H9 (cell line): ENCODE measurements around the gene VGF. TPM values are rescaled to one million over a fixed set of nuclear protein-coding genes. Genes with fewer than 3 reads are reported as not detected.

Experiments
- DNase-seq: peaks from one replicate; pipeline ENCODE4 v3.0.0-alpha.2; 2017
- H2AFZ ChIP-seq: one replicate; pipeline ENCODE4 v1.6.1; 2013; ENCODE audit warnings: mild to moderate bottlenecking, low read length, control low read depth, moderate library complexity
- H2AK5ac ChIP-seq: 2 replicates; pipeline ENCODE4 v1.6.1; 2013; ENCODE audit warnings: low read length, control low read depth, mixed read lengths; ENCODE audit not compliant: insufficient read length
- H2BK120ac ChIP-seq: one replicate; pipeline ENCODE4 v1.6.1; 2013; ENCODE audit warnings: low read depth, mild to moderate bottlenecking, low read length, control low read depth, inconsistent platforms; ENCODE audit not compliant: poor library complexity, severe bottlenecking
- H2BK12ac ChIP-seq: 2 replicates; pipeline ENCODE4 v1.6.1; 2013; ENCODE audit warnings: low read length, control low read depth, mixed read lengths, low read depth; ENCODE audit not compliant: insufficient read length
- H2BK15ac ChIP-seq: 2 replicates; pipeline ENCODE4 v1.6.1; 2013; ENCODE audit warnings: low read depth, low read length, control low read depth
- H2BK20ac ChIP-seq: one replicate; pipeline ENCODE4 v1.6.1; 2013; ENCODE audit warnings: low read depth, mild to moderate bottlenecking, low read length, control low read depth, inconsistent platforms; ENCODE audit not compliant: poor library complexity, severe bottlenecking
- H2BK5ac ChIP-seq: 2 replicates; pipeline ENCODE4 v1.6.1; 2013; ENCODE audit warnings: low read length, control low read depth, mixed read lengths; ENCODE audit not compliant: insufficient read length
- H3K14ac ChIP-seq: 2 replicates; pipeline ENCODE4 v1.6.1; 2013; ENCODE audit warnings: low read length, control low read depth; ENCODE audit not compliant: insufficient read depth
- H3K18ac ChIP-seq: 2 replicates; pipeline ENCODE4 v1.6.1; 2013; ENCODE audit warnings: low read depth, mild to moderate bottlenecking, mixed read lengths, low read length, control low read depth; ENCODE audit not compliant: insufficient read length
- H3K23ac ChIP-seq: 2 replicates; pipeline ENCODE4 v1.6.1; 2013; ENCODE audit warnings: low read length, control low read depth, mixed read lengths, low read depth; ENCODE audit not compliant: insufficient read length
- H3K23me2 ChIP-seq: 2 replicates; pipeline ENCODE4 v1.6.1; 2013; ENCODE audit warnings: low read depth, mild to moderate bottlenecking, mixed read lengths, low read length, control low read depth; ENCODE audit not compliant: insufficient read length, poor library complexity, severe bottlenecking
- H3K27ac ChIP-seq: 2 replicates; pipeline ENCODE4 v1.5.1; 2013; ENCODE audit warnings: low read length, control low read depth, mixed read lengths, low read depth; ENCODE audit not compliant: insufficient read length
- H3K27me3 ChIP-seq: 2 replicates; pipeline ENCODE4 v1.6.1; 2013; ENCODE audit warnings: low read length, control low read depth, inconsistent platforms; ENCODE audit not compliant: insufficient read depth
- H3K4ac ChIP-seq: 2 replicates; pipeline ENCODE4 v1.6.1; 2013; ENCODE audit warnings: low read depth, mild to moderate bottlenecking, control low read depth, inconsistent platforms, low read length, moderate library complexity
- H3K4me1 ChIP-seq: 2 replicates; pipeline ENCODE4 v1.6.1; 2013; ENCODE audit warnings: low read length, control low read depth, inconsistent platforms; ENCODE audit not compliant: insufficient read depth
- H3K4me2 ChIP-seq: 2 replicates; pipeline ENCODE4 v1.6.1; 2013; ENCODE audit warnings: low read length, control low read depth, mixed read lengths; ENCODE audit not compliant: insufficient read length, insufficient read depth
- H3K56ac ChIP-seq: 2 replicates; pipeline ENCODE4 v1.6.1; 2013; ENCODE audit warnings: low read depth, mild to moderate bottlenecking, mixed read lengths, low read length, control low read depth; ENCODE audit not compliant: insufficient read length
- H3K79me1 ChIP-seq: 2 replicates; pipeline ENCODE4 v1.6.1; 2013; ENCODE audit warnings: low read depth, mild to moderate bottlenecking, moderate library complexity, low read length, control low read depth, inconsistent platforms; ENCODE audit not compliant: insufficient read depth, poor library complexity, severe bottlenecking
- H3K79me2 ChIP-seq: 2 replicates; pipeline ENCODE4 v1.6.1; 2013; ENCODE audit warnings: low read length, control low read depth, inconsistent platforms; ENCODE audit not compliant: insufficient read depth
- H3K9ac ChIP-seq: 2 replicates; pipeline ENCODE4 v1.6.1; 2013; ENCODE audit warnings: low read length, control low read depth, mixed read lengths; ENCODE audit not compliant: insufficient read length; ENCODE audit errors: extremely low read depth
- H3K9me3 ChIP-seq: one replicate; pipeline ENCODE4 v1.6.1; 2013; ENCODE audit warnings: low read depth, low read length, inconsistent platforms; ENCODE audit not compliant: control insufficient read depth
- H3T11ph ChIP-seq: one replicate; pipeline ENCODE4 v1.6.1; 2013; ENCODE audit warnings: mild to moderate bottlenecking, low read length, control low read depth, inconsistent platforms
- H4K20me1 ChIP-seq: one replicate; pipeline ENCODE4 v1.6.1; 2013; ENCODE audit not compliant: control insufficient read depth, insufficient read length, insufficient read depth
- H4K5ac ChIP-seq: 2 replicates; pipeline ENCODE4 v1.6.1; 2013; ENCODE audit warnings: low read depth, mild to moderate bottlenecking, mixed read lengths, low read length, control low read depth; ENCODE audit not compliant: insufficient read length
- H4K8ac ChIP-seq: replicated peaks from 2 replicates; pipeline ENCODE4 v1.6.1; 2013; ENCODE audit warnings: low read length, control low read depth, mixed read lengths, low read depth; ENCODE audit not compliant: insufficient read length
- H4K91ac ChIP-seq: 2 replicates; pipeline ENCODE4 v1.6.1; 2013; ENCODE audit warnings: low read depth, mild to moderate bottlenecking, moderate library complexity, mixed read lengths, low read length, control low read depth; ENCODE audit not compliant: insufficient read length
- H3K27ac Mint-ChIP-seq, 3 experiments: 2 replicates in 2 of 3; 3 replicates in 1 of 3; pipeline ENCODE4 v1.8.0; 2020 to 2021; ENCODE audit warnings: mixed read lengths in 3 of 3, mild to moderate bottlenecking in 1 of 3, moderate library complexity in 1 of 3
- H3K27me3 Mint-ChIP-seq: 2 replicates; pipeline ENCODE4 v1.8.0; 2021; ENCODE audit warnings: low read depth, mild to moderate bottlenecking, moderate library complexity, mixed read lengths
- H3K36me3 Mint-ChIP-seq, 3 experiments: 2 replicates in 2 of 3; 3 replicates in 1 of 3; pipeline ENCODE4 v1.8.0; 2020 to 2021; ENCODE audit warnings: low read depth in 3 of 3, mixed read lengths in 3 of 3; ENCODE audit not compliant: insufficient read depth in 1 of 3
- H3K4me1 Mint-ChIP-seq, 2 experiments: 2 replicates each; pipeline ENCODE4 v1.8.0; 2020; ENCODE audit warnings: mixed read lengths in 2 of 2
- H3K4me3 Mint-ChIP-seq, 2 experiments: 2 replicates in 1 of 2; 3 replicates in 1 of 2; pipeline ENCODE4 v1.8.0; 2020 to 2021; ENCODE audit warnings: mild to moderate bottlenecking in 2 of 2, mixed read lengths in 2 of 2, moderate library complexity in 1 of 2
- H3K9me3 Mint-ChIP-seq, 2 experiments: 2 replicates in 1 of 2; 3 replicates in 1 of 2; pipeline ENCODE4 v1.8.0; 2020; ENCODE audit warnings: mild to moderate bottlenecking in 2 of 2, mixed read lengths in 2 of 2, moderate library complexity in 1 of 2
- WGBS: extraction: QIAGEN DNeasy Blood & Tissue Kit; methylation state at CpG from one replicate; pipeline ENCODE4 v1.1.7; 2013; ENCODE audit warnings: missing lambda C conversion rate, low lambda C conversion rate, mixed read lengths; ENCODE audit not compliant: insufficient read length; ENCODE audit errors: extremely low coverage; 5-methylcytosine and 5-hydroxymethylcytosine counted together
- total RNA-seq: library from RNA; stranded (reverse); gene quantifications from 2 replicates; pipeline ENCODE4 v1.2.1, GENCODE V29; 2021
- TF ChIP-seq, protein P1 (sequence below): fragments of 200-600 bp; sonication (generic); conservative IDR thresholded peaks from 3 replicates; pipeline ENCODE4 v1.8.0; 2021; ENCODE audit warnings: antibody characterized with exemption, mild to moderate bottlenecking

The VGF gene
- total RNA-seq, 1 experiment from 2014 or later = 37.1 TPM

- H3K4me1 Mint-ChIP-seq = peaks cover 18 to 20% of the 10 kb centered on the region in 2 experiments
- H2BK120ac ChIP-seq = no peak within 1 kb of the TSS
- peaks cover 27% of the 10 kb centered on the region; the same call in 1 of the 2 replicates for H3K27me3 ChIP-seq
- peaks cover 71% of the 10 kb centered on the region for H3K27me3 Mint-ChIP-seq
- no peak within 1 kb of the TSS for H3T11ph ChIP-seq
- H2BK5ac ChIP-seq = no peak within 1 kb of the TSS
- no peak for DNase-seq
- H3K9me3 ChIP-seq = no peaks in the 10 kb centered on the region
- H2AK5ac ChIP-seq = no peak within 1 kb of the TSS
- H3K56ac ChIP-seq = no peak within 1 kb of the TSS
- no peak within 1 kb of the TSS for H3K18ac ChIP-seq
- no peaks in the 10 kb centered on the region for H3K79me2 ChIP-seq
- TF ChIP-seq, protein P1, sequence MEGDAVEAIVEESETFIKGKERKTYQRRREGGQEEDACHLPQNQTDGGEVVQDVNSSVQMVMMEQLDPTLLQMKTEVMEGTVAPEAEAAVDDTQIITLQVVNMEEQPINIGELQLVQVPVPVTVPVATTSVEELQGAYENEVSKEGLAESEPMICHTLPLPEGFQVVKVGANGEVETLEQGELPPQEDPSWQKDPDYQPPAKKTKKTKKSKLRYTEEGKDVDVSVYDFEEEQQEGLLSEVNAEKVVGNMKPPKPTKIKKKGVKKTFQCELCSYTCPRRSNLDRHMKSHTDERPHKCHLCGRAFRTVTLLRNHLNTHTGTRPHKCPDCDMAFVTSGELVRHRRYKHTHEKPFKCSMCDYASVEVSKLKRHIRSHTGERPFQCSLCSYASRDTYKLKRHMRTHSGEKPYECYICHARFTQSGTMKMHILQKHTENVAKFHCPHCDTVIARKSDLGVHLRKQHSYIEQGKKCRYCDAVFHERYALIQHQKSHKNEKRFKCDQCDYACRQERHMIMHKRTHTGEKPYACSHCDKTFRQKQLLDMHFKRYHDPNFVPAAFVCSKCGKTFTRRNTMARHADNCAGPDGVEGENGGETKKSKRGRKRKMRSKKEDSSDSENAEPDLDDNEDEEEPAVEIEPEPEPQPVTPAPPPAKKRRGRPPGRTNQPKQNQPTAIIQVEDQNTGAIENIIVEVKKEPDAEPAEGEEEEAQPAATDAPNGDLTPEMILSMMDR = no peak
- H2BK15ac ChIP-seq = no peak within 1 kb of the TSS
- H3K9me3 Mint-ChIP-seq = peaks cover 0 to under 1% of the 10 kb centered on the region in 2 experiments; a peak in 2 of 5 replicates
- H3K27ac ChIP-seq = no peak within 1 kb of the TSS
- no peaks in the 10 kb centered on the region for H4K20me1 ChIP-seq
- H3K23ac ChIP-seq = no peak within 1 kb of the TSS
- peak within 1 kb of the TSS in 1 of 3 experiments; percentile 9; a peak in 1 of 7 replicates for H3K27ac Mint-ChIP-seq
- no CpG with 5 or more reads among the region's 56 CpGs for whole genome bisulfite sequencing
- peak within 1 kb of the TSS; percentile 91 for H3K4me2 ChIP-seq
- no peak within 1 kb of the TSS for H3K9ac ChIP-seq
- H2BK20ac ChIP-seq = no peak within 1 kb of the TSS
- H3K14ac ChIP-seq = no peak within 1 kb of the TSS
- no peak within 1 kb of the TSS for H4K5ac ChIP-seq
- H3K23me2 ChIP-seq = peaks cover 16% of the 10 kb centered on the region
- no peaks in the 10 kb centered on the region for H3K79me1 ChIP-seq
- no peak within 1 kb of the TSS for H2AFZ ChIP-seq
- H4K91ac ChIP-seq = no peak within 1 kb of the TSS
- no peaks in the 10 kb centered on the region; the same call in 1 of the 2 replicates for H3K4me1 ChIP-seq
- no peak within 1 kb of the TSS for H4K8ac ChIP-seq
- no peak within 1 kb of the TSS for H2BK12ac ChIP-seq
- H3K4ac ChIP-seq = no peak within 1 kb of the TSS
- H3K36me3 Mint-ChIP-seq = no peaks in the 10 kb centered on the region
- H3K4me3 Mint-ChIP-seq = peak within 1 kb of the TSS; percentile 61 to 90
Observed at GRCh38 chr7:101180130-101180755, 14.9 kb upstream of the VGF start, which contains the start of gene NAT16. TSS of gene NAT16 (minus strand) at chr7:101180293. CDS start at chr7:101174807, 5,486 bp downstream.
